OCI-LY1 (cell line): ENCODE measurements around the gene SPOPL.
"Not testable (repeated sequence)": the region's sequence is repeated elsewhere in the genome, so short reads cannot be mapped to it uniquely, and the experiment has no call there.

Experiments used
- H2AFZ ChIP-seq: fragments of 200-600 bp; sonication (generic), shearing (Covaris generic); 2 replicates; pipeline ENCODE4 v1.6.0; 2014; ENCODE audit warnings: antibody characterized with exemption, mild to moderate bottlenecking, low read length
- H3F3A ChIP-seq: fragments of 200-600 bp; sonication (generic), shearing (Covaris generic); 2 replicates; pipeline ENCODE4 v1.6.0; 2014; ENCODE audit warnings: mild to moderate bottlenecking, antibody characterized with exemption, low read length, moderate library complexity; ENCODE audit not compliant: insufficient read depth
- H3K27ac ChIP-seq: fragments of 200-600 bp; sonication (generic); 2 replicates; pipeline ENCODE4 v1.5.1; 2014; ENCODE audit warnings: low read length, mixed run types, mild to moderate bottlenecking, low read depth; ENCODE audit not compliant: poor library complexity, severe bottlenecking
- H3K27me3 ChIP-seq: fragments of 200-600 bp; sonication (generic); 2 replicates; pipeline ENCODE4 v1.6.0; 2014; ENCODE audit warnings: antibody characterized with exemption, mild to moderate bottlenecking, low read length, moderate library complexity; ENCODE audit not compliant: insufficient read depth
- H3K36me3 ChIP-seq: fragments of 200-600 bp; sonication (generic); 2 replicates; pipeline ENCODE4 v1.6.1; 2014; ENCODE audit warnings: mild to moderate bottlenecking, antibody characterized with exemption, low read length, moderate library complexity, mixed read lengths; ENCODE audit not compliant: insufficient read depth
- H3K4me1 ChIP-seq: fragments of 200-600 bp; sonication (generic); 2 replicates; pipeline ENCODE4 v1.5.1; 2014; ENCODE audit warnings: mild to moderate bottlenecking, low read length, moderate library complexity; ENCODE audit not compliant: insufficient read depth, severe bottlenecking
- H3K4me2 ChIP-seq: fragments of 200-600 bp; sonication (generic), shearing (Covaris generic); 2 replicates; pipeline ENCODE4 v1.6.1; 2014; ENCODE audit warnings: low read length
- H3K4me3 ChIP-seq: fragments of 200-600 bp; sonication (generic); 2 replicates; pipeline ENCODE4 v1.5.1; 2014; ENCODE audit warnings: low read length, low read depth, mild to moderate bottlenecking, mixed read lengths; ENCODE audit not compliant: poor library complexity, severe bottlenecking
- H3K79me2 ChIP-seq: fragments of 200-600 bp; shearing (Covaris generic); 2 replicates; pipeline ENCODE4 v1.6.1; 2016; ENCODE audit warnings: mixed run types, low read length, mixed read lengths; ENCODE audit not compliant: insufficient read depth
- H3K9ac ChIP-seq: fragments of 200-600 bp; sonication (generic), shearing (Covaris generic); 2 replicates; pipeline ENCODE4 v1.6.1; 2014; ENCODE audit warnings: mild to moderate bottlenecking, low read length, mixed read lengths
- H3K9me2 ChIP-seq: fragments of 200-600 bp; sonication (generic), shearing (Covaris generic); 2 replicates; pipeline ENCODE4 v1.6.1; 2014; ENCODE audit warnings: low read depth, mild to moderate bottlenecking, low read length, mixed read lengths
- H3K9me3 ChIP-seq: fragments of 200-600 bp; shearing (Covaris generic); 2 replicates; pipeline ENCODE4 v1.6.1; 2014; ENCODE audit warnings: low read length, mixed read lengths
- H4K20me1 ChIP-seq: fragments of 200-600 bp; sonication (generic), shearing (Covaris generic); 2 replicates; pipeline ENCODE4 v1.6.0; 2016; ENCODE audit warnings: mild to moderate bottlenecking, low read length; ENCODE audit not compliant: insufficient read depth
- EZH2 ChIP-seq: fragments of 200-600 bp; sonication (generic), shearing (Covaris generic); IDR thresholded peaks from 2 replicates; pipeline ENCODE4 v1.8.0; 2017; ENCODE audit warnings: borderline replicate concordance, mixed run types, mild to moderate bottlenecking, antibody characterized with exemption, low read length, moderate library complexity, mixed read lengths
- TF ChIP-seq, protein P1 (sequence below): fragments of 200-600 bp; sonication (generic), shearing (Covaris generic); IDR thresholded peaks from 2 replicates; pipeline ENCODE4 v1.5.1; 2017; ENCODE audit warnings: mild to moderate bottlenecking, antibody characterized with exemption, low read length, moderate library complexity, mixed read lengths

SPOPL gene

GRCh38 chr2:138518860-138519259 lies 17.3 kb downstream of the SPOPL start:
- H4K20me1 ChIP-seq, result no peaks in the 10 kb centered on the region
- H3F3A ChIP-seq, result no peaks in the 10 kb centered on the region
- no peaks in the 10 kb centered on the region for H3K9me2 ChIP-seq
- no peak overlapping the region for H2AFZ ChIP-seq
- no peak overlapping the region for H3K4me2 ChIP-seq
- H3K9me3 ChIP-seq, result no peaks in the 10 kb centered on the region
- H3K79me2 ChIP-seq, result peaks cover 77% of the 10 kb centered on the region
- peaks cover 40% of the 10 kb centered on the region for H3K4me1 ChIP-seq
- no peaks in the 10 kb centered on the region for H3K27me3 ChIP-seq
- no peak overlapping the region for H3K27ac ChIP-seq
- TF ChIP-seq, protein P1, sequence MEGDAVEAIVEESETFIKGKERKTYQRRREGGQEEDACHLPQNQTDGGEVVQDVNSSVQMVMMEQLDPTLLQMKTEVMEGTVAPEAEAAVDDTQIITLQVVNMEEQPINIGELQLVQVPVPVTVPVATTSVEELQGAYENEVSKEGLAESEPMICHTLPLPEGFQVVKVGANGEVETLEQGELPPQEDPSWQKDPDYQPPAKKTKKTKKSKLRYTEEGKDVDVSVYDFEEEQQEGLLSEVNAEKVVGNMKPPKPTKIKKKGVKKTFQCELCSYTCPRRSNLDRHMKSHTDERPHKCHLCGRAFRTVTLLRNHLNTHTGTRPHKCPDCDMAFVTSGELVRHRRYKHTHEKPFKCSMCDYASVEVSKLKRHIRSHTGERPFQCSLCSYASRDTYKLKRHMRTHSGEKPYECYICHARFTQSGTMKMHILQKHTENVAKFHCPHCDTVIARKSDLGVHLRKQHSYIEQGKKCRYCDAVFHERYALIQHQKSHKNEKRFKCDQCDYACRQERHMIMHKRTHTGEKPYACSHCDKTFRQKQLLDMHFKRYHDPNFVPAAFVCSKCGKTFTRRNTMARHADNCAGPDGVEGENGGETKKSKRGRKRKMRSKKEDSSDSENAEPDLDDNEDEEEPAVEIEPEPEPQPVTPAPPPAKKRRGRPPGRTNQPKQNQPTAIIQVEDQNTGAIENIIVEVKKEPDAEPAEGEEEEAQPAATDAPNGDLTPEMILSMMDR, result no peak
- TF ChIP-seq EZH2, result no peak
- H3K4me3 ChIP-seq, result no peak overlapping the region
- H3K36me3 ChIP-seq, result no peaks in the 10 kb centered on the region
- no peak overlapping the region for H3K9ac ChIP-seq

DNA sequence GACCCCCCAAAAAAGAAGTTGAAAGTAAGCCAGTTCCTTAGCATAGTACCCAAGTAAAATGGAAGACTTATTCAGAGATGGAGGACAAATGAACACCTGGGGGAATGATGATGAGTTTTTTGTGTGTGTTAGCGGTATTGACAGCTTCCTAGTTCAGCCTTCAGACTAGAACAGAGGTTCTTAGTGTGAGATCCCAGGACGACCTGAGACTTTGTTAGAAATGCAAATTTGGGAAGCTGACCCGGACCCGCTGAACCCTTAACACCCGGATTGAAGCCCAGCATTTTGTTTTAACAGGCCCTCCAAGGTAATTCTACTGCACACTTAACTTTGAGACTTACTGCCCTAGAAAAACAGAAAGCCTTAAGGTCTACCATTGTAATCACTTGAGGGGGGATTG lies 20.3 kb downstream of the SPOPL start:
- peak overlapping the region; percentile 34 for H3K27ac ChIP-seq
- H3F3A ChIP-seq, result no peaks in the 10 kb centered on the region
- H3K9ac ChIP-seq, result no peak overlapping the region; the same call in 1 of the 2 replicates
- H3K27me3 ChIP-seq, result no peaks in the 10 kb centered on the region
- peak overlapping the region; percentile 18 for H3K4me3 ChIP-seq
- peaks cover 9% of the 10 kb centered on the region; the same call in 1 of the 2 replicates for H3K36me3 ChIP-seq
- no peaks in the 10 kb centered on the region for H3K9me2 ChIP-seq
- H3K4me2 ChIP-seq, result peak overlapping the region; percentile 41; the same call in 1 of the 2 replicates
- no peak overlapping the region for H2AFZ ChIP-seq
- H3K4me1 ChIP-seq, result peaks cover 40% of the 10 kb centered on the region
- TF ChIP-seq, protein P1, result no peak
- no peak for TF ChIP-seq EZH2
- H3K9me3 ChIP-seq, result no peaks in the 10 kb centered on the region
- H3K79me2 ChIP-seq, result peaks cover 53% of the 10 kb centered on the region
- no peaks in the 10 kb centered on the region for H4K20me1 ChIP-seq

- Histone ChIP-seq H3F3A (no peaks in the 10 kb centered on the region), H3K9me3 (no peaks in the 10 kb centered on the region), H3K9ac (peak overlapping the region; percentile 17; the same call in 1 of the 2 replicates), H3K4me2 (peak overlapping the region; percentile 41; the same call in 1 of the 2 replicates), H2AFZ (no peak overlapping the region), H3K9me2 (no peaks in the 10 kb centered on the region), H4K20me1 (no peaks in the 10 kb centered on the region), H3K27ac (peak overlapping the region; percentile 34), H3K36me3 (peaks cover 9% of the 10 kb centered on the region; the same call in 1 of the 2 replicates), H3K79me2 (peaks cover 54% of the 10 kb centered on the region), H3K4me3 (peak overlapping the region; percentile 25), H3K4me1 (peaks cover 40% of the 10 kb centered on the region), H3K27me3 (no peaks in the 10 kb centered on the region)
- TF ChIP-seq, protein P1, result no peak
- no peak for TF ChIP-seq EZH2
Observed at GRCh38 chr2:138522556-138522955, 21.0 kb downstream of the SPOPL start.

DNA sequence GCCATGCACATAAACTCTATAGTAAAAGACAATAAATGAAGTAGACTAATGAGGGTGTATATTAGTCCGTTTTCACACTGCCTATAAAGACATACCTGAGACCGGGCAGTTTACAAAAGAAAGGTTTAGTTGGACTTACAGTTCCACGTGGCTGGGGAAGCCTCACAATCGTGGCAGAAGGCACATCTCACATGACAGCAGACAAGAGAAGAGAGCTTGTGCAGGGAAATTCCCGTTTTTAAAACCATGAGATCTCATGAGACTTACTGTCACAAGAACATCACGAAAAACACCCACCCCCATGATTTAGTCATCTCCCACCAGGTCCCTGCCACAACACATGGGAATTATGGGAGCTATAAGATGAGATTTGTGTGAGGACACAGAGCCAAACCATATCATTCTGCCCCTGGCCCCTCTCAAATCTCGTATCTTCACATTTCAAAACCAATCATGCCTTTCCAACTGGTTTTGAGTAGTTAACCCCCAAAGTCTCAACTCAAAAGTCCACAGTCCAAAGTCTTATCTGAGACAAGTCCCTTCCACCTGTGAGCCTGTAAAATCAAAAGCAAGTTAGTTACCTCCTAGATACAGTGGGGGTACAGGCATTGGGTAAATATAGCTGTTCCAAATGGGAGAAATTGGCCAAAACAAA lies 21.6 kb downstream of the SPOPL start:
- H4K20me1 ChIP-seq, H3K9ac ChIP-seq, H3K27me3 ChIP-seq, H3K9me3 ChIP-seq, H3K36me3 ChIP-seq, H3F3A ChIP-seq, H3K9me2 ChIP-seq, H3K4me3 ChIP-seq, H2AFZ ChIP-seq: not testable (repeated sequence)
- Histone ChIP-seq H3K4me1 (peaks cover 40% of the 10 kb centered on the region), H3K27ac (peak overlapping the region; percentile 34), H3K79me2 (peaks cover 57% of the 10 kb centered on the region), H3K4me2 (peak overlapping the region; percentile 41; the same call in 1 of the 2 replicates)

DNA sequence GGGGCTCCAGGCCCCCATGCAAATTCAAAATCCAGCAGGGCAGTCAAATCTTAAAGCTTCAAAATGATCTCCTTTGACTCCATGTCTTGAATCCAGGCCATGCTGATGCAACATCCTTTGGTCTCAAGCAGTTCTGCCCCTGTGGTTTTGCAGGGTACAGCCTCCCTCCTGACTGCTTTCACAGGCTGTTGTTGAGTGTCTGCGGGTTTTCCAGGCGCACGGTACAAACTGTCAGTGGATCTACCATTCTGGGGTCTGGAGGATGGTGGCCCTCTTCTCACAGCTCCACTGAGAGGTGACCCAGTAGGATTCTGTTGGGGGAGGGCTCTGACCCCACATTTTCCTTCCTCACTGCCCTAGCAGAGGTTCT lies 22.1 kb downstream of the SPOPL start:
- H3K4me1 ChIP-seq, result peaks cover 40% of the 10 kb centered on the region
- H3K9me2 ChIP-seq, H3K27me3 ChIP-seq, H2AFZ ChIP-seq, H3K4me2 ChIP-seq, H3F3A ChIP-seq, H3K9ac ChIP-seq, H3K9me3 ChIP-seq, H4K20me1 ChIP-seq, H3K4me3 ChIP-seq, H3K36me3 ChIP-seq: not testable (repeated sequence)
- peaks cover 57% of the 10 kb centered on the region for H3K79me2 ChIP-seq
- peak overlapping the region; percentile 34 for H3K27ac ChIP-seq
